Right lobe of liver (tissue), 4 donors: ENCODE results near the gene KCNJ6.

Experiments used
- POLR2A ChIP-seq: fragments of 450-650 bp; IDR thresholded peaks from one replicate; pipeline ENCODE4 v1.6.1; 2017; ENCODE audit warnings: antibody characterized with exemption, mild to moderate bottlenecking
- TF ChIP-seq, protein P1 (sequence below), 4 donors: fragments of 200-600 bp in 3 of 4; fragments of 450-650 bp in 1 of 4; IDR thresholded peaks; one replicate each; pipeline versions ENCODE4 v1.5.1 to v1.8.0; 2016 to 2022; ENCODE audit warnings: antibody characterized with exemption in 4 of 4, mild to moderate bottlenecking in 2 of 4
- donor health status: DM: no; HTN: no; CAD: no.
- donor health status: DM: no; HTN: no; CAD: no.
- donor health status: DM: no; HTN: yes; CAD: no.

DNA sequence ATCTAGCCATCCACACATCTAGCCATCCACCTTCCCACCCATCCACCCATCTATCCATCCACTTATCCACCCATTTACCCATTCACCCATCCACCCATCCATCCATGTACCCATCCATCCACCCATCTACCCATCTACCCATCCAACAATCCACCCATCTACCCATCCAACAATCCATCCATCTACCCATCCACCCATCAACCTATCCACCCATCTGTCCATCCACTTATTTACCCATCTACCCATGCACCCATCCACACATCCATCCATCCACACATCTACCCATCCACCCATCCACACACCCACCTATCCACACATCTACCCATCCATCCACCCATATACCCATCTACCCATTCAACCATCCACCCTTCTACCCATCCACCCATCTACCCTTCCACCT, 311.3 kb downstream of the KCNJ6 start:
- TF ChIP-seq, protein P1, sequence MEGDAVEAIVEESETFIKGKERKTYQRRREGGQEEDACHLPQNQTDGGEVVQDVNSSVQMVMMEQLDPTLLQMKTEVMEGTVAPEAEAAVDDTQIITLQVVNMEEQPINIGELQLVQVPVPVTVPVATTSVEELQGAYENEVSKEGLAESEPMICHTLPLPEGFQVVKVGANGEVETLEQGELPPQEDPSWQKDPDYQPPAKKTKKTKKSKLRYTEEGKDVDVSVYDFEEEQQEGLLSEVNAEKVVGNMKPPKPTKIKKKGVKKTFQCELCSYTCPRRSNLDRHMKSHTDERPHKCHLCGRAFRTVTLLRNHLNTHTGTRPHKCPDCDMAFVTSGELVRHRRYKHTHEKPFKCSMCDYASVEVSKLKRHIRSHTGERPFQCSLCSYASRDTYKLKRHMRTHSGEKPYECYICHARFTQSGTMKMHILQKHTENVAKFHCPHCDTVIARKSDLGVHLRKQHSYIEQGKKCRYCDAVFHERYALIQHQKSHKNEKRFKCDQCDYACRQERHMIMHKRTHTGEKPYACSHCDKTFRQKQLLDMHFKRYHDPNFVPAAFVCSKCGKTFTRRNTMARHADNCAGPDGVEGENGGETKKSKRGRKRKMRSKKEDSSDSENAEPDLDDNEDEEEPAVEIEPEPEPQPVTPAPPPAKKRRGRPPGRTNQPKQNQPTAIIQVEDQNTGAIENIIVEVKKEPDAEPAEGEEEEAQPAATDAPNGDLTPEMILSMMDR (IDR thresholded peaks at IDR 0.05), result no peak
- TF ChIP-seq POLR2A, result no peak
